ENCODE results near the gene TMBIM4. TPM values are rescaled to one million over a fixed set of nuclear protein-coding genes. Genes with fewer than 3 reads are reported as not detected.

TMBIM4 gene
- total and polyA plus RNA-seq, 2 of the 4 experiments (the other 2 are of a cell fraction), result 38.7 to 59.3 TPM

GRCh38 chr12:66170606-66171005 lies 810 bp upstream of the TMBIM4 start:
- dilution Hi-C loops (cut with HindIII; ENCODE audit: low sequenced_read_pairs, unreplicated experiment) (no loop called here), intact Hi-C loops (cut with micrococcal nuclease) (no loop called here), in situ Hi-C loops (cut with MboI; ENCODE audit: low sequenced_read_pairs) (loop anchor here (25.0 kb wide), 1 partner anchor 242 kb away; no protein-coding TSS in a partner anchor)
- peak overlapping the region; percentile 90; the same call in 1 of the 2 replicates for H3K14ac ChIP-seq (replicated peaks; ENCODE audit: low read depth, low read length)
- peak overlapping the region; percentile 70; the same call in 1 of the 2 replicates for H2AK5ac ChIP-seq (ENCODE audit: low read depth, low read length)
- H2BK15ac ChIP-seq (ENCODE audit: low read depth, low read length), result no peak overlapping the region
- no peak overlapping the region for H4K91ac ChIP-seq (ENCODE audit: insufficient read depth, low read depth, low read length)
- H3K27me3 ChIP-seq (ENCODE audit: control insufficient read depth, insufficient read depth, low read length), result no peaks in the 10 kb centered on the region
- H3K36me3 ChIP-seq (ENCODE audit: control insufficient read depth, insufficient read depth, low read length), result no peaks in the 10 kb centered on the region
- TF ChIP-seq USF2 (IDR thresholded peaks at IDR 0.05; ENCODE audit: low read depth, low read length), result no peak
- TF ChIP-seq BHLHE40 (IDR thresholded peaks at IDR 0.05; ENCODE audit: low read depth, low read length), result no peak
- TF ChIP-seq RFX5 (IDR thresholded peaks at IDR 0.05; ENCODE audit: low read depth, low read length), result no peak
- TF ChIP-seq RCOR1 (IDR thresholded peaks at IDR 0.05; ENCODE audit: insufficient replicate concordance, low read length), result no peak
- no peak for TF ChIP-seq CTCF (conservative IDR thresholded peaks at IDR 0.05; ENCODE audit: low read depth, low read length)
- H3K79me1 ChIP-seq (ENCODE audit: low read depth in 1 of 2, low read length in 2 of 2), result peaks cover 16 to 23% of the 10 kb centered on the region in 2 experiments; a peak in 3 of 4 replicates
- H2BK20ac ChIP-seq (ENCODE audit: low read depth, low read length), result no peak overlapping the region
- H2BK5ac ChIP-seq (ENCODE audit: low read depth, low read length, poor library complexity, severe bottlenecking), result no peak overlapping the region
- H4K5ac ChIP-seq (ENCODE audit: low read depth, low read length), result peak overlapping the region; percentile 78
- H2AK9ac ChIP-seq (replicated peaks; ENCODE audit: low read depth, low read length, poor library complexity), result no peak overlapping the region
- no peak overlapping the region; the same call in 1 of the 2 replicates for H3K27ac ChIP-seq (ENCODE audit: insufficient read depth, low read length)
- no peaks in the 10 kb centered on the region for H3K9me1 ChIP-seq (ENCODE audit: insufficient read depth, low read length)
- no peak overlapping the region for H2AFZ ChIP-seq (replicated peaks; ENCODE audit: low read length, poor library complexity)
- no peak overlapping the region for H3K18ac ChIP-seq (ENCODE audit: low read depth, low read length)
- peak overlapping the region; percentile 83; the same call in 1 of the 2 replicates for H3K4me3 ChIP-seq (ENCODE audit: insufficient read depth, low read depth, low read length)
- peaks cover 2% of the 10 kb centered on the region; the same call in 1 of the 2 replicates for H3K4me1 ChIP-seq (ENCODE audit: control insufficient read depth, insufficient read depth, low read length)
- H3K4ac ChIP-seq (ENCODE audit: low read depth, low read length), result peak overlapping the region; percentile 34
- no peak overlapping the region for H2BK120ac ChIP-seq (ENCODE audit: low read depth, low read length)
- H3K56ac ChIP-seq (ENCODE audit: extremely low read depth, insufficient read depth, low read length), result no peak overlapping the region
- no peak overlapping the region for H3K4me2 ChIP-seq (ENCODE audit: low read depth, low read length)
- ChIA-PET POLR2A (ENCODE audit: unreplicated experiment) (interaction anchor here (0.6 kb wide), 1 partner anchor 272 kb away, joined by 4 read pairs; no protein-coding TSS in a partner anchor), CTCF (interaction anchor here (0.7 to 1.0 kb wide), 2 partner anchors 10 to 138 kb away, joined by 3 to 4 read pairs; no protein-coding TSS in a partner anchor)
- DNase-seq, result no peak
- H3K23ac ChIP-seq (ENCODE audit: low read depth, low read length), result no peak overlapping the region
- no peaks in the 10 kb centered on the region for H4K20me1 ChIP-seq (ENCODE audit: insufficient read depth, low read length)
- no TSS peak for BruUV-seq (replicated peaks)
- H3K9me3 ChIP-seq (ENCODE audit: control insufficient read depth, insufficient read depth, low read length), result no peaks in the 10 kb centered on the region
- ATAC-seq (ENCODE audit: low read depth), result no peak
- H4K8ac ChIP-seq (ENCODE audit: low read depth in 2 of 2, low read length in 2 of 2), result peak overlapping the region; percentile 89 to 100
- H3K9ac ChIP-seq (ENCODE audit: low read depth, low read length), result no peak overlapping the region
- WGBS, 2 experiments (ENCODE audit: extremely low coverage in 2 of 2, insufficient read length in 1 of 2), result 100% methylated on average over 1 of the region's 3 CpGs

All from IMR-90 (cell line).